Mesendoderm (in vitro differentiated cells): ENCODE data around the gene NOP10.

Experiments
- DNase-seq: peaks from one replicate; pipeline ENCODE4 v3.0.0; 2013
- H2AK5ac ChIP-seq: 2 replicates; pipeline ENCODE4 v1.6.1; 2013; ENCODE audit warnings: low read length, inconsistent platforms
- H2BK120ac ChIP-seq: 2 replicates; pipeline ENCODE4 v1.6.1; 2013; ENCODE audit warnings: low read depth, mild to moderate bottlenecking, low read length, moderate library complexity, mixed read lengths
- H2BK15ac ChIP-seq: replicated peaks from 2 replicates; pipeline ENCODE4 v1.6.1; 2013; ENCODE audit warnings: low read depth, mild to moderate bottlenecking, moderate library complexity
- H2BK5ac ChIP-seq: 2 replicates; pipeline ENCODE4 v1.6.1; 2013; ENCODE audit warnings: low read length, inconsistent platforms
- H3K18ac ChIP-seq: 2 replicates; pipeline ENCODE4 v1.6.1; 2013; ENCODE audit warnings: mild to moderate bottlenecking, low read length, mixed read lengths
- H3K23ac ChIP-seq: one replicate; pipeline ENCODE4 v1.6.1; 2013; ENCODE audit warnings: low read length
- H3K27ac ChIP-seq: 2 replicates; pipeline ENCODE4 v1.5.1; 2013; ENCODE audit warnings: low read depth, mild to moderate bottlenecking, inconsistent platforms, low read length, moderate library complexity
- H3K27me3 ChIP-seq: 2 replicates; pipeline ENCODE4 v1.6.1; 2013; ENCODE audit warnings: low read length, control low read depth, mild to moderate bottlenecking, inconsistent platforms; ENCODE audit not compliant: insufficient read depth, poor library complexity
- H3K36me3 ChIP-seq: 2 replicates; pipeline ENCODE4 v1.6.1; 2013; ENCODE audit warnings: low read length, inconsistent platforms; ENCODE audit not compliant: control insufficient read depth, insufficient read depth
- H3K4ac ChIP-seq: one replicate; pipeline ENCODE4 v1.6.1; 2013; ENCODE audit warnings: low read depth, mild to moderate bottlenecking, low read length, moderate library complexity
- H3K4me1 ChIP-seq: 2 replicates; pipeline ENCODE4 v1.6.1; 2013; ENCODE audit warnings: low read depth, low read length, inconsistent platforms; ENCODE audit not compliant: control insufficient read depth
- H3K4me2 ChIP-seq: 2 replicates; pipeline ENCODE4 v1.6.1; 2013; ENCODE audit warnings: low read length
- H3K4me3 ChIP-seq: 2 replicates; pipeline ENCODE4 v1.5.1; 2013; ENCODE audit warnings: mild to moderate bottlenecking, low read length
- H3K56ac ChIP-seq: one replicate; pipeline ENCODE4 v1.6.1; 2013; ENCODE audit warnings: low read length
- H3K79me1 ChIP-seq: 2 replicates; pipeline ENCODE4 v1.6.1; 2013; ENCODE audit warnings: low read length, inconsistent platforms
- H3K79me2 ChIP-seq: 2 replicates; pipeline ENCODE4 v1.6.1; 2013; ENCODE audit warnings: mild to moderate bottlenecking, low read length; ENCODE audit not compliant: control insufficient read depth, insufficient read depth
- H3K9ac ChIP-seq: 2 replicates; pipeline ENCODE4 v1.6.1; 2013; ENCODE audit warnings: low read length, inconsistent platforms
- H4K5ac ChIP-seq: one replicate; pipeline ENCODE4 v1.6.1; 2013; ENCODE audit warnings: low read length
- H4K8ac ChIP-seq: one replicate; pipeline ENCODE4 v1.6.1; 2013; ENCODE audit warnings: low read depth, mild to moderate bottlenecking, control low read depth, low read length, moderate library complexity
- WGBS: extraction: QIAGEN DNeasy Blood & Tissue Kit; methylation state at CpG from one replicate; pipeline ENCODE4 v1.1.7; 2013; ENCODE audit warnings: low lambda C conversion rate, missing lambda C conversion rate; ENCODE audit not compliant: insufficient coverage; ENCODE audit errors: extremely low coverage; 5-methylcytosine and 5-hydroxymethylcytosine counted together

NOP10 gene

GRCh38 chr15:34367101-34368081, 24.5 kb upstream of the NOP10 start, which contains the start of gene LPCAT4:
Gene LPCAT4 (minus strand): TSS chr15:34367196. CDS start chr15:34367100, 96 bp downstream.
- WGBS = no CpG with 5 or more reads among the region's 80 CpGs
- H3K4me2 ChIP-seq = peak within 1 kb of the TSS; percentile 82
- peak within 1 kb of the TSS; percentile 70 for H3K18ac ChIP-seq
- peaks cover 7% of the 10 kb centered on the region for H3K4me1 ChIP-seq
- H3K4me3 ChIP-seq = peak within 1 kb of the TSS; percentile 74
- no peaks in the 10 kb centered on the region for H3K36me3 ChIP-seq
- H2BK15ac ChIP-seq = no peak within 1 kb of the TSS
- peak; percentile 91 for DNase-seq
- H2BK5ac ChIP-seq = peak within 1 kb of the TSS; percentile 35
- no peak within 1 kb of the TSS for H2BK120ac ChIP-seq
- H3K79me2 ChIP-seq = peaks cover 15% of the 10 kb centered on the region
- H3K79me1 ChIP-seq = peaks cover 21% of the 10 kb centered on the region
- H3K27me3 ChIP-seq = no peaks in the 10 kb centered on the region
- peak within 1 kb of the TSS; percentile 97 for H3K27ac ChIP-seq
- peak within 1 kb of the TSS; percentile 94 for H3K9ac ChIP-seq
- peak within 1 kb of the TSS; percentile 97 for H3K56ac ChIP-seq
- peak within 1 kb of the TSS; percentile 74 for H3K4ac ChIP-seq
- H3K23ac ChIP-seq = peak within 1 kb of the TSS; percentile 7
- no peak within 1 kb of the TSS for H2AK5ac ChIP-seq
- no peak within 1 kb of the TSS for H4K8ac ChIP-seq
- no peak within 1 kb of the TSS for H4K5ac ChIP-seq

GRCh38 chr15:34366271-34367065, 23.5 kb upstream of the NOP10 start:
- Histone ChIP-seq H2BK5ac (peak overlapping the region; percentile 12), H3K79me2 (peaks cover 15% of the 10 kb centered on the region), H3K4me1 (peaks cover 7% of the 10 kb centered on the region), H3K36me3 (no peaks in the 10 kb centered on the region), H3K27me3 (no peaks in the 10 kb centered on the region), H2BK15ac (no peak overlapping the region), H3K4me3 (peak overlapping the region; percentile 74), H3K4ac (peak overlapping the region; percentile 74), H4K8ac (no peak overlapping the region), H3K18ac (peak overlapping the region; percentile 70), H3K9ac (peak overlapping the region; percentile 88), H3K27ac (peak overlapping the region; percentile 15), H2BK120ac (no peak overlapping the region), H3K4me2 (peak overlapping the region; percentile 82), H3K79me1 (peaks cover 21% of the 10 kb centered on the region), H3K56ac (peak overlapping the region; percentile 84), H3K23ac (no peak overlapping the region), H4K5ac (no peak overlapping the region), H2AK5ac (no peak overlapping the region)
- no CpG with 5 or more reads among the region's 37 CpGs for WGBS
- peak; percentile 97 for DNase-seq

DNA sequence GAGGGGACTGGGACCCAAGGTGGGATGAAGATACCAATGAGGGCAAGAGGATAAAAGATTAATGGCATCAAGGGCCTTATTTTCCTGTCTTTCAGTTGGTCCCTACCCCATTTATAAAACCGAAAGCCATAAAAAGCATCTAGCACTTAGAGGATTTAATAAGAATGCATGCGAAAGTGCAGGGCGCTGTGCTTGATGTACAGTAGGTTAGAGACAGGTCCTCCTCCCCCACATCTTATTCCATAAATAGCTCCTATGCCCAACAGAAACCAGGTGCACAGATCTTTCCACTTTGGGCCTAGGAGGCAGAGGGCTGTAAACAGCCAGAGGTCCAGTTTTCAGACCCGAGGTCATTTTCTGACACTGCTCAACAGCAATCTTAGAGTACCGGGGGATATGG, 22.9 kb upstream of the NOP10 start:
- peaks cover 15% of the 10 kb centered on the region for H3K79me2 ChIP-seq
- H3K4me2 ChIP-seq = peak overlapping the region; percentile 82
- peak overlapping the region; percentile 29 for H3K4me3 ChIP-seq
- WGBS = no CpG with 5 or more reads among the region's 5 CpGs
- H3K56ac ChIP-seq = peak overlapping the region; percentile 84
- no peak overlapping the region for H2BK5ac ChIP-seq
- no peak overlapping the region for H3K23ac ChIP-seq
- H2AK5ac ChIP-seq = no peak overlapping the region
- H3K9ac ChIP-seq = peak overlapping the region; percentile 66
- no peaks in the 10 kb centered on the region for H3K27me3 ChIP-seq
- DNase-seq = no peak
- no peak overlapping the region for H4K8ac ChIP-seq
- H3K36me3 ChIP-seq = no peaks in the 10 kb centered on the region
- H3K27ac ChIP-seq = peak overlapping the region; percentile 26
- no peak overlapping the region for H3K18ac ChIP-seq
- no peak overlapping the region for H2BK15ac ChIP-seq
- H2BK120ac ChIP-seq = no peak overlapping the region
- H3K4me1 ChIP-seq = peaks cover 7% of the 10 kb centered on the region
- H4K5ac ChIP-seq = no peak overlapping the region
- H3K4ac ChIP-seq = no peak overlapping the region
- H3K79me1 ChIP-seq = peaks cover 21% of the 10 kb centered on the region

- Histone ChIP-seq H3K36me3 (no peaks in the 10 kb centered on the region), H3K4me1 (peaks cover 7% of the 10 kb centered on the region), H2AK5ac (no peak overlapping the region), H3K27me3 (no peaks in the 10 kb centered on the region), H3K4me2 (peak overlapping the region; percentile 14), H4K8ac (no peak overlapping the region), H3K56ac (peak overlapping the region; percentile 42), H3K23ac (no peak overlapping the region), H3K79me1 (peaks cover 21% of the 10 kb centered on the region), H3K27ac (no peak overlapping the region), H2BK5ac (no peak overlapping the region), H4K5ac (no peak overlapping the region), H3K79me2 (peaks cover 15% of the 10 kb centered on the region), H2BK120ac (no peak overlapping the region), H2BK15ac (no peak overlapping the region), H3K4me3 (no peak overlapping the region), H3K18ac (no peak overlapping the region), H3K9ac (peak overlapping the region; percentile 33), H3K4ac (no peak overlapping the region)
- DNase-seq = peak; percentile 35
- no CpG with 5 or more reads among the region's 16 CpGs for WGBS
These were observed 22.3 kb upstream of the NOP10 start for GRCh38 chr15:34365091-34365825.

DNA sequence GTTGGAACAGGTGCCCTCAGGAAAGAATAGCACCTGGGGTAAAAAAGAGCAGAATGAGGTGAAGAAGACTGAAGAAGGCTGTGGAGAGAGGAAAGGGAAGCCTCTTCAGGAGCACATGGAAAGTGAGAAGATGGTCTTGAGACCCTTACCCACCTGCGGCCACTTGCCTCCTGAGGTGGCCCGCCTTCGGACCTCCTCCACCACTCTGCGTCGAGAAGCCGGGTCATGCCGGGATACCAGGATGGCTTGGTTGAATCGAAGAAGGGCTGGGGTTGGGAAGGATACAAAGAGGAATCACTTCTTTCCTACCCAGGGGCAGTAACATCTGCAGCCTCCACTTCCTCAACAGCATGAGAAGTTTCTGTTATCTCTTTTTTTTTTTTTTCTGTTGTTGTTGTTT, 21.1 kb upstream of the NOP10 start:
- peaks cover 3% of the 10 kb centered on the region for H3K36me3 ChIP-seq
- H3K4ac ChIP-seq = no peak overlapping the region
- H2BK120ac ChIP-seq = no peak overlapping the region
- no peak overlapping the region for H3K27ac ChIP-seq
- no peak overlapping the region for H2BK15ac ChIP-seq
- no CpG with 5 or more reads among the region's 8 CpGs for WGBS
- no peaks in the 10 kb centered on the region for H3K27me3 ChIP-seq
- H2BK5ac ChIP-seq = no peak overlapping the region
- no peak for DNase-seq
- peaks cover 15% of the 10 kb centered on the region for H3K79me2 ChIP-seq
- no peak overlapping the region for H4K8ac ChIP-seq
- no peak overlapping the region for H3K9ac ChIP-seq
- H2AK5ac ChIP-seq = no peak overlapping the region
- peaks cover 21% of the 10 kb centered on the region for H3K79me1 ChIP-seq
- H4K5ac ChIP-seq = no peak overlapping the region
- H3K4me1 ChIP-seq = peaks cover 7% of the 10 kb centered on the region
- H3K56ac ChIP-seq = no peak overlapping the region
- no peak overlapping the region for H3K4me2 ChIP-seq
- H3K23ac ChIP-seq = no peak overlapping the region
- no peak overlapping the region for H3K18ac ChIP-seq
- H3K4me3 ChIP-seq = no peak overlapping the region
